Activated CD8-positive, alpha-beta T cell treated with anti-CD3 and anti-CD28 coated beads, Interleukin-2, amount 10 ng/mL, durations not matched to agents 7 days and 5 days (primary cell): ENCODE data around the gene RIMBP3B. TPM values are rescaled to one million over a fixed set of nuclear protein-coding genes. Genes with fewer than 3 reads are reported as not detected.
"Not testable (repeated sequence)": the region's sequence is repeated elsewhere in the genome, so short reads cannot be mapped to it uniquely, and the experiment has no call there.

Experiments used
- ATAC-seq: fragments of 150-1000 bp; cut with Tn5 transposase; one replicate; pipeline ENCODE4 v1.10.0; 2021; ENCODE audit warnings: moderate library complexity
- CTCF ChIA-PET: fragments of 350-600 bp; sonication (Branson Sonifier 250); formaldehyde crosslinking; loops from one replicate; lab custom pipeline; 2021; ENCODE audit warnings: antibody characterized with exemption; lab: Charles Lee
- POLR2A ChIA-PET: fragments of 350-600 bp; sonication (Branson Sonifier 250); formaldehyde crosslinking; loops from one replicate; lab custom pipeline; 2021; ENCODE audit warnings: antibody characterized with exemption; lab: Charles Lee
- DNase-seq: peaks from one replicate; pipeline ENCODE4 v3.0.0-alpha.2; 2020
- H3K27ac Mint-ChIP-seq: one replicate; pipeline ENCODE4 v1.8.0; 2021; ENCODE audit warnings: mild to moderate bottlenecking, mixed read lengths
- H3K27me3 Mint-ChIP-seq: one replicate; pipeline ENCODE4 v1.8.0; 2021; ENCODE audit warnings: low read depth, mixed read lengths
- H3K36me3 Mint-ChIP-seq: one replicate; pipeline ENCODE4 v1.8.0; 2021; ENCODE audit warnings: low read depth, mixed read lengths
- H3K4me1 Mint-ChIP-seq: one replicate; pipeline ENCODE4 v1.8.0; 2021; ENCODE audit warnings: low read depth, mixed read lengths
- H3K4me3 Mint-ChIP-seq: one replicate; pipeline ENCODE4 v1.8.0; 2021; ENCODE audit warnings: mild to moderate bottlenecking, mixed read lengths
- H3K9me3 Mint-ChIP-seq: one replicate; pipeline ENCODE4 v1.8.0; 2022; ENCODE audit warnings: mixed read lengths; ENCODE audit not compliant: insufficient read depth
- total RNA-seq, 2 experiments: library from RNA; stranded (reverse); gene quantifications; one replicate each; pipeline ENCODE4 v1.2.3, GENCODE V29; 2021

The RIMBP3B gene
- total RNA-seq, 2 experiments from 2014 or later, result 0.18 to 0.68 TPM

- H3K27ac Mint-ChIP-seq, POLR2A ChIA-PET, H3K9me3 Mint-ChIP-seq, H3K27me3 Mint-ChIP-seq, DNase-seq, H3K36me3 Mint-ChIP-seq, CTCF ChIA-PET, ATAC-seq, H3K4me1 Mint-ChIP-seq, H3K4me3 Mint-ChIP-seq: not testable (repeated sequence)
These were observed 6.5 kb downstream of the RIMBP3B start for GRCh38 chr22:21390013-21390412.

DNA sequence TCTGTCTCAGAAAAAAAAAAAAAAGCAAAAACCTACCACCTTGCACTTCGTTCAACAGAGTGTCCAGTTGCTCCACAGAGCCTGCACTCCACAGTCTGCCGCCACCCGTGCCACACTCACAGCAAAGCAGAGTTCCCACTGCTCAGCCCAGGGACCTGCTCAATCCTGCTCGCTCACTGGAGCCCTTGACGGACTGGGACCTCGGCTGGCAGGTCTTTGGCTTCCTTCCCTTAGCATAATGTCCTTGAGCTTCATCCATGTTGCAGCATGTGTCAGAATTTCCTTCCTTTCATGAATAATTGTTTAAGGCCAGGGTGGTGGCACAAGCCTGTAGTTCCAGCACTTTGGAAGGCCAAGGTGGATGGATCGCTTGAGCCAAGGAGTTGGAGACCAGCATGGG lies 11.1 kb downstream of the RIMBP3B start:
- CTCF ChIA-PET, H3K27me3 Mint-ChIP-seq, H3K36me3 Mint-ChIP-seq, H3K27ac Mint-ChIP-seq, ATAC-seq, H3K9me3 Mint-ChIP-seq, H3K4me1 Mint-ChIP-seq, H3K4me3 Mint-ChIP-seq, DNase-seq, POLR2A ChIA-PET: not testable (repeated sequence)

- H3K4me3 Mint-ChIP-seq, DNase-seq, H3K4me1 Mint-ChIP-seq, H3K27ac Mint-ChIP-seq, H3K36me3 Mint-ChIP-seq, H3K9me3 Mint-ChIP-seq, CTCF ChIA-PET, POLR2A ChIA-PET, ATAC-seq, H3K27me3 Mint-ChIP-seq: not testable (repeated sequence)
These were observed 17.8 kb downstream of the RIMBP3B start for GRCh38 chr22:21401197-21401969.

GRCh38 chr22:21402763-21403314 lies 19.3 kb downstream of the RIMBP3B start:
- H3K36me3 Mint-ChIP-seq, H3K27ac Mint-ChIP-seq, DNase-seq, H3K27me3 Mint-ChIP-seq, CTCF ChIA-PET, H3K4me3 Mint-ChIP-seq, ATAC-seq, H3K9me3 Mint-ChIP-seq, H3K4me1 Mint-ChIP-seq, POLR2A ChIA-PET: not testable (repeated sequence)

DNA sequence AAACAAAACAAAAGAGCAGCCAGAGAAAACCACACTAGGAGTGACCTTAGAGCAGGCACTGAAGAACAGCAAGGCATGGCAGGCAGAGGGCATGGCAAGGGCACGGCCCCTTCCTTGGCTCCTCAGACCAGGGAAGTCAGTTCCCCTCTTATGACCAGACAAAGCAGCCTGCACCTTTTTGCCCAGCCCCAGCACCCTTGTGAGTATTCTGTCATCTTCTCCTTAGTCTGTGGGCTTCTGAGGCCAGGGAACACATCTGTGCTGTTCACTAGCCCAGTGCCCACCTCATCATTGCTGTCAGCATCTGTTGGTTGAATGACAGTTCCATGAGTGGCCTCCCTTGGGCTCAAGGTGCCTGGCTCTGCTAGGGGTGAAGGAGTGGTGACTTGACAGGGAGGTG lies 23.6 kb downstream of the RIMBP3B start:
- H3K27me3 Mint-ChIP-seq, H3K4me1 Mint-ChIP-seq, H3K27ac Mint-ChIP-seq, ATAC-seq, DNase-seq, H3K9me3 Mint-ChIP-seq, CTCF ChIA-PET, H3K36me3 Mint-ChIP-seq, POLR2A ChIA-PET, H3K4me3 Mint-ChIP-seq: not testable (repeated sequence)

DNA sequence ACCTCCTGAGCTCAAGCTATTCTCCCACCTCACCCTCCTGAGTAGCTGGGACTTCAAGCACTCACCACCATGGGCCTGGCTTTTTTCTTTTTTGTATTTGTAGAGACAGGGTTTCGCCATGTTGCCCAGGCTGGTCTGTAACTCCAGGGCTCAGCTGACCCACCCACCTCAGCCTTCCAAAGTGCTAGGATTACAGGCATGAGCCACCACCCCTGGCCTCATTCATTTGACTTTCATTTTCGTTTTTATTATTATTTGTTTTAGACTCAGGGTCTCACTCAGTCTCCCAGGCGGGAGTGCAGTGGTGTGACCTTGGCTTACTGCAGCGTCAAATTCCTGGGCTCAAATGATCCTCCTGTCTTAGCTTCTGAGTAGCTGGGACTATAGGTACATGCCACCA lies 24.2 kb downstream of the RIMBP3B start:
- H3K9me3 Mint-ChIP-seq, CTCF ChIA-PET, H3K27me3 Mint-ChIP-seq, POLR2A ChIA-PET, H3K27ac Mint-ChIP-seq, ATAC-seq, H3K4me1 Mint-ChIP-seq, H3K36me3 Mint-ChIP-seq, DNase-seq, H3K4me3 Mint-ChIP-seq: not testable (repeated sequence)

GRCh38 chr22:21416375-21416774 lies 32.8 kb downstream of the RIMBP3B start:
- H3K27ac Mint-ChIP-seq, CTCF ChIA-PET, H3K4me1 Mint-ChIP-seq, H3K4me3 Mint-ChIP-seq, POLR2A ChIA-PET, H3K36me3 Mint-ChIP-seq, H3K27me3 Mint-ChIP-seq, H3K9me3 Mint-ChIP-seq, ATAC-seq: not testable (repeated sequence)
- peak; percentile 12 for DNase-seq

DNA sequence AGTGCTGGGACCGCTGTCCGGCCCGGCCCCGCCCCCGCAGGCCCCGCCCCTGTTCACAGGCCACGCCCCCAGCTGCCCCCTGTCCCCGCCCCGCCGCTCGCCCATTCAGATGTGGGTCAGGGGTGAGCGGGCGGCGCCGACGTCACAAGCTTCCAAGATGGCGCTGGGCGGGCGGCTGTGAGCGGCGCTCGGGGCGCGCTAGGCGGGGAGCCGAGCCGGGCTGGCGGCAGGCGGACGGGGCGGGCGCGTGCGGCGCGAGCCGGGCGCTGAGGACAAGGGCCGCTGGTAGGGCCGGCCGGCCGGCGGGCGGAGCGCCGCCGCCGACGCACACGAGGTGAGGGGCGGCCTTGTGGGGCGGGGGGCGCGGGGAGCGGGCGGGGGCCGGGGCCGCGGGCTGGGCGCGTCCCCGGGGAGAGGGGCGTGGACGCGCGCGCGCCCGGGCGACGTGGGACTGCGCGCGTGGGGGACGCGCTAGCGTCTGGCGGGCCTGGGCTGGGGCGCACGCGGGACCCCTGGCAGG lies 33.7 kb downstream of the RIMBP3B start, which contains the start of gene HIC2:
Gene HIC2, plus strand, starts transcription at position 145 of the 520 bp plus-strand sequence. CDS start 25,461 bp downstream, outside the sequence.
- DNase-seq (peak; percentile 17), ATAC-seq (peak; percentile 92)
- peak within 1 kb of the TSS; percentile 61 for H3K4me3 Mint-ChIP-seq
- H3K27me3 Mint-ChIP-seq, POLR2A ChIA-PET, H3K36me3 Mint-ChIP-seq, H3K9me3 Mint-ChIP-seq, CTCF ChIA-PET, H3K27ac Mint-ChIP-seq, H3K4me1 Mint-ChIP-seq: not testable (repeated sequence)

GRCh38 chr22:21417853-21418252 lies 34.3 kb downstream of the RIMBP3B start:
- CTCF ChIA-PET, H3K27me3 Mint-ChIP-seq, H3K4me1 Mint-ChIP-seq, POLR2A ChIA-PET, H3K27ac Mint-ChIP-seq, H3K36me3 Mint-ChIP-seq, H3K9me3 Mint-ChIP-seq: not testable (repeated sequence)
- H3K4me3 Mint-ChIP-seq, result peak overlapping the region; percentile 61
- DNase-seq (peak; percentile 34), ATAC-seq (peak; percentile 38)

GRCh38 chr22:21418974-21419638 lies 35.6 kb downstream of the RIMBP3B start:
- POLR2A ChIA-PET, H3K27ac Mint-ChIP-seq, H3K9me3 Mint-ChIP-seq, H3K27me3 Mint-ChIP-seq, H3K36me3 Mint-ChIP-seq, H3K4me3 Mint-ChIP-seq, ATAC-seq, H3K4me1 Mint-ChIP-seq, CTCF ChIA-PET: not testable (repeated sequence)
- peak; percentile 12 for DNase-seq

DNA sequence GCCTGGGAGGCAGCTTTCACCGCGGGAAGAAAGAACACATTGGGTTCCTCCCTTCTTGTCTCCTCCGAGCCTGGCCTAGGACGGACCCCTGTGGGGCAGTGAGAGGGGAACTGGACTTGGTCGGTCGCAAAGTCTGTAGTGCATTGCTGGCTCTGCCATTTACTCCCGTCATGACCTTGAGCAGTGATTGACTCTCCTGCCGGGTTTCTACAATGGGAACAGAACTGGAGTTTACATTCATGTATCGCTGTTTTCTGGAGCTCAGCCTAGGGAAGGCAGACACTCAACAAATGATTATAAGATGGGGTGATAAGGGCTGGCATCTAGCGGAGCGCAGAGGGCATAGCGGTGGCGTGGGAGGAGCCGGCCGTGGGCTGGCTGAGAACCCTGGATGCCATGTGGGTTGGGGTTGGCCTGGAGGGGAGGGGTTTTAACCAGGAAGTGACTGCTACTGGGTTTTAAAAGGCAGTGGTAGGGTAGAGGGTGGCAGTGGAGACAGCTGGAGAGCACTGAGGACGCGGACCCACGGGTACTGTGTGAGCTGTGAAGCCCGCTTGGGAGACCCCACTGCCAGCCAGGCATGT lies 36.7 kb downstream of the RIMBP3B start:
- H3K27ac Mint-ChIP-seq, H3K4me3 Mint-ChIP-seq, H3K36me3 Mint-ChIP-seq, H3K27me3 Mint-ChIP-seq, H3K9me3 Mint-ChIP-seq, H3K4me1 Mint-ChIP-seq, POLR2A ChIA-PET, CTCF ChIA-PET: not testable (repeated sequence)
- peak; percentile 47 for ATAC-seq
- peak; percentile 15 for DNase-seq
